CD4-positive, alpha-beta T cell treated with Interleukin-6 at 100 ng/mL for 8 hours (primary cell): ENCODE measurements around the gene IDH2.
"Not testable (repeated sequence)": the region's sequence is repeated elsewhere in the genome, so short reads cannot be mapped to it uniquely, and the experiment has no call there.

Experiments used
- DNase-seq: peaks from one replicate; pipeline ENCODE4 v3.0.0-alpha.2; 2020; ENCODE audit warnings: mixed read lengths, low spot score

The IDH2 gene

GRCh38 chr15:90114451-90114901 lies 12.2 kb upstream of the IDH2 start:
- no peak for DNase-seq

GRCh38 chr15:90113166-90113565 lies 10.9 kb upstream of the IDH2 start:
- no peak for DNase-seq

- DNase-seq = not testable (repeated sequence)
These were observed 7.0 kb upstream of the IDH2 start for GRCh38 chr15:90109163-90109751.

- not testable (repeated sequence) for DNase-seq
These were observed 5.8 kb upstream of the IDH2 start for GRCh38 chr15:90108038-90108437.

GRCh38 chr15:90106522-90107117 lies 4.4 kb upstream of the IDH2 start:
- no peak for DNase-seq

GRCh38 chr15:90105521-90105920 lies 3.3 kb upstream of the IDH2 start:
- no peak for DNase-seq

- no peak for DNase-seq
These were observed 2.3 kb upstream of the IDH2 start for GRCh38 chr15:90104551-90104950.

- no peak for DNase-seq
These were observed 1.5 kb upstream of the IDH2 start for GRCh38 chr15:90103701-90104329.

GRCh38 chr15:90101130-90101968 lies 919 bp downstream of the IDH2 start:
- DNase-seq = peak; percentile 28

- no peak for DNase-seq
These were observed 2.1 kb downstream of the IDH2 start for GRCh38 chr15:90099868-90100831.

GRCh38 chr15:90099072-90099867 lies 3.0 kb downstream of the IDH2 start:
- peak; percentile 57 for DNase-seq

- DNase-seq = peak; percentile 79
These were observed 4.8 kb downstream of the IDH2 start for GRCh38 chr15:90097475-90097874.

GRCh38 chr15:90095521-90095959 lies 6.7 kb downstream of the IDH2 start:
- peak; percentile 30 for DNase-seq

GRCh38 chr15:90091156-90091931 lies 10.9 kb downstream of the IDH2 start:
- no peak for DNase-seq

GRCh38 chr15:90090226-90090848 lies 11.9 kb downstream of the IDH2 start:
- no peak for DNase-seq

GRCh38 chr15:90087454-90088154 lies 14.7 kb downstream of the IDH2 start:
- DNase-seq = no peak

- DNase-seq = peak; percentile 45
These were observed 15.4 kb downstream of the IDH2 start for GRCh38 chr15:90086868-90087268.

GRCh38 chr15:90085565-90085964 lies 16.7 kb downstream of the IDH2 start:
- DNase-seq = no peak
